K562 (cell line): ENCODE data around the gene CPLANE2. TPM values are rescaled to one million over a fixed set of nuclear protein-coding genes. Genes with fewer than 3 reads are reported as not detected.

Experiments
- HNRNPLL ChIP-seq: fragments of 200-400 bp; formaldehyde crosslinking; IDR thresholded peaks from 2 replicates; pipeline ENCODE4 v1.6.1; 2017; ENCODE audit warnings: low read length, low read depth, mild to moderate bottlenecking; ENCODE audit not compliant: poor library complexity, severe bottlenecking
- KDM5B ChIP-seq: fragments of 200-600 bp; sonication (generic); IDR thresholded peaks from 2 replicates; pipeline ENCODE4 v1.6.1; 2012; ENCODE audit warnings: low read depth, mild to moderate bottlenecking, moderate library complexity, low read length, control low read depth, inconsistent platforms; ENCODE audit not compliant: insufficient replicate concordance
- KLF13 ChIP-seq: fragments of 450-650 bp; IDR thresholded peaks from 2 replicates; pipeline ENCODE4 v1.6.1; 2016; ENCODE audit warnings: missing genetic modification characterization, low read depth, mild to moderate bottlenecking, missing compliant biosample characterization, moderate library complexity, borderline replicate concordance
- MYNN ChIP-seq, 2 experiments: sonication (generic); formaldehyde crosslinking in 1 of 2; IDR thresholded peaks; 2 replicates each; pipeline versions ENCODE4 v1.5.0 to v1.6.1; 2016 to 2020; ENCODE audit warnings: antibody characterized with exemption in 1 of 2, missing genetic modification reagents in 1 of 2
- NRF1 ChIP-seq, 2 experiments: fragments of 450-650 bp; IDR thresholded peaks in 1 of 2; conservative IDR thresholded peaks in 1 of 2; 2 replicates each; pipeline ENCODE4 v1.6.1; 2014; ENCODE audit warnings: mild to moderate bottlenecking in 2 of 2
- POLR2A ChIP-seq: fragments of 450-650 bp; conservative IDR thresholded peaks from 2 replicates; pipeline ENCODE4 v1.6.1; 2016
- SETDB1 ChIP-seq: IDR thresholded peaks from one replicate; pipeline ENCODE4 v1.6.1; 2012; ENCODE audit warnings: low read length, control low read depth, inconsistent platforms
- SMAD3 ChIP-seq: fragments of 450-650 bp; formaldehyde crosslinking; conservative IDR thresholded peaks from 2 replicates; pipeline ENCODE4 v1.4.0; 2020; ENCODE audit warnings: mild to moderate bottlenecking
- SMARCE1 ChIP-seq: fragments of 450-650 bp; IDR thresholded peaks from 2 replicates; pipeline ENCODE4 v1.7.1; 2016; ENCODE audit warnings: mild to moderate bottlenecking
- TRIM28 ChIP-seq: fragments of 450-650 bp; IDR thresholded peaks from 2 replicates; pipeline ENCODE4 v1.6.1; 2017
- ZFP30 ChIP-seq: fragments of 250-450 bp; sonication (Bioruptor Pico); IDR thresholded peaks from 2 replicates; pipeline ENCODE4 v1.8.0; 2022; ENCODE audit warnings: moderate library complexity, mild to moderate bottlenecking, inconsistent platforms, borderline replicate concordance
- ZNF766 ChIP-seq: fragments of 200-800 bp; sonication (Bioruptor generic); conservative IDR thresholded peaks from 2 replicates; pipeline ENCODE4 v1.6.1; 2016; ENCODE audit warnings: missing genetic modification characterization, missing compliant biosample characterization
- ZSCAN29 ChIP-seq: fragments of 450-650 bp; IDR thresholded peaks from 2 replicates; pipeline ENCODE4 v1.6.1; 2017
- polyA plus RNA-seq, 8 experiments: library from polyadenylated mRNA; depleted of rRNA in 4 of 8; stranded (reverse) in 5 of 8; unstranded in 3 of 8; fragments of >200 nt; fragmentation: Nextera tagmentation in 2 of 8; fragmentation: Illumina TruSeq in 1 of 8; extraction: Ambion mirVana in 2 of 8; extraction: Trizol in 1 of 8; gene quantifications; 2 replicates each; pipeline versions ENCODE4 v1.2.1 to v1.2.3, GENCODE V29; 2011 to 2014; ENCODE audit warnings: inconsistent platforms in 1 of 8, missing spikeins in 1 of 8
- total RNA-seq, 7 experiments: library from RNA; depleted of rRNA in 6 of 7; stranded (reverse); fragments of >200 nt in 6 of 7; fragmentation: Illumina TruSeq in 2 of 7; extraction: Trizol in 2 of 7; gene quantifications; 2 replicates each; pipeline versions ENCODE4 v1.2.1 to v1.2.3, GENCODE V29; 2011 to 2021; ENCODE audit warnings: low replicate concordance in 1 of 7
- TF ChIP-seq, protein P1 (sequence below): fragments of 450-650 bp; IDR thresholded peaks from 2 replicates; pipeline ENCODE4 v1.7.1; 2018; ENCODE audit warnings: mild to moderate bottlenecking, low read depth; ENCODE audit not compliant: partially characterized antibody
- TF ChIP-seq, protein P2 (sequence below): fragments of 450-650 bp; conservative IDR thresholded peaks from 2 replicates; pipeline ENCODE4 v1.6.1; 2016; ENCODE audit warnings: missing genetic modification characterization, low read depth, mild to moderate bottlenecking, missing compliant biosample characterization, moderate library complexity
- TF ChIP-seq, protein P3 (sequence below): sonication (generic); formaldehyde crosslinking; IDR thresholded peaks from 2 replicates; pipeline ENCODE4 v1.8.0; 2022; ENCODE audit warnings: missing genetic modification reagents, mild to moderate bottlenecking, moderate library complexity, borderline replicate concordance
- TF ChIP-seq, protein P4 (sequence below): fragments of 200-800 bp; sonication (Bioruptor generic); IDR thresholded peaks from 2 replicates; pipeline ENCODE4 v1.6.1; 2017; ENCODE audit warnings: missing genetic modification characterization, missing compliant biosample characterization
- TF ChIP-seq, protein P5 (sequence below): fragments of 150-350 bp; conservative IDR thresholded peaks from 2 replicates; pipeline ENCODE4 v1.6.1; 2014; ENCODE audit warnings: low read length

CPLANE2 gene
- total and polyA plus RNA-seq, 9 of the 15 experiments (the other 6 are each of a cell fraction or from before 2014, with no cell fraction given): 0.17 to 20.9 (median 8.1) TPM

DNA sequence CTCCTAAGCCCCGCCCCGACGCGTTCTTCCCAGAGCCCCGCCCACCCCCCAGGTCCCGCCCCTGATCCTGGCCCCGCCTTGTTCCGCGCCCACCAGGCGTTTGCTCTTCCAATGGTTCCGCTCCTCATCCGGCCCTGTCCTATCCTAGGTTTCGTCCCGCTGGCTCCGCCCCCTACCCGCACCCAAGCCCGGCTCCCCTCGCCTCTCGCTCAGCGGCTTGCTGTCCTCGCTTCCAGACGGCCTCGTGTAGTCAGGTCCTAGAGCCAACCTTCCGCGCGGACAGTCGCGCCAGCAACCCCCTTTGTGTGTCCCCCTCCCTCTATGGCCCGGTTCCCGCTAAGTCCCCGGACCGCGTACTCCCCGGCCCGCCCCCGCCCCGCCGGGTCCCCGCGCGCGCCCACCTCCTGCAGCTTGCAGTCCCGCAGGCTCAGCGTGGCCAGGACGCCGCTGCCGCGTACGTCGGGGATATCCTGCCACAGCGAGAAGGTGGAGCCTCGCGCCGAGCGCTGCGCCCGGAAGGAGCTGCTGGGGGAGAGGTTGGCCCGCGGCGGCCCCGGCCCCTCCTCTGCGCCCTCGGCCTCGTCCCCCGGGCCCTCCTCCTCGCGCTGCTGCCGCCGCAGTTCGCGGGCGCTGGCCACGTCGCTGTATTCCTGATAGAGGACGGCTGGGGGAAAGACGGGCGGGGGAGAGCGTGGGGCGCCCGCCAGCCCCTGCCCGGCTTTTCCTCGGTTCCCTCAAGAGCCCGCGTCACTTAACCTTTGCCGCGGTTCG is 30.3 kb downstream of the CPLANE2 start (continued):
- TF ChIP-seq, protein P1, sequence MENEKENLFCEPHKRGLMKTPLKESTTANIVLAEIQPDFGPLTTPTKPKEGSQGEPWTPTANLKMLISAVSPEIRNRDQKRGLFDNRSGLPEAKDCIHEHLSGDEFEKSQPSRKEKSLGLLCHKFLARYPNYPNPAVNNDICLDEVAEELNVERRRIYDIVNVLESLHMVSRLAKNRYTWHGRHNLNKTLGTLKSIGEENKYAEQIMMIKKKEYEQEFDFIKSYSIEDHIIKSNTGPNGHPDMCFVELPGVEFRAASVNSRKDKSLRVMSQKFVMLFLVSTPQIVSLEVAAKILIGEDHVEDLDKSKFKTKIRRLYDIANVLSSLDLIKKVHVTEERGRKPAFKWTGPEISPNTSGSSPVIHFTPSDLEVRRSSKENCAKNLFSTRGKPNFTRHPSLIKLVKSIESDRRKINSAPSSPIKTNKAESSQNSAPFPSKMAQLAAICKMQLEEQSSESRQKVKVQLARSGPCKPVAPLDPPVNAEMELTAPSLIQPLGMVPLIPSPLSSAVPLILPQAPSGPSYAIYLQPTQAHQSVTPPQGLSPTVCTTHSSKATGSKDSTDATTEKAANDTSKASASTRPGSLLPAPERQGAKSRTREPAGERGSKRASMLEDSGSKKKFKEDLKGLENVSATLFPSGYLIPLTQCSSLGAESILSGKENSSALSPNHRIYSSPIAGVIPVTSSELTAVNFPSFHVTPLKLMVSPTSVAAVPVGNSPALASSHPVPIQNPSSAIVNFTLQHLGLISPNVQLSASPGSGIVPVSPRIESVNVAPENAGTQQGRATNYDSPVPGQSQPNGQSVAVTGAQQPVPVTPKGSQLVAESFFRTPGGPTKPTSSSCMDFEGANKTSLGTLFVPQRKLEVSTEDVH: peak; percentile 64
- TF ChIP-seq ZSCAN29: no peak
- no peak for TF ChIP-seq SMARCE1
- TF ChIP-seq POLR2A: peak; percentile 97
- TF ChIP-seq KLF13 (tag): no peak
- TF ChIP-seq TRIM28: peak; percentile 72; the same call in 1 of the 2 replicates
- peak; percentile 78; the same call in 1 of the 2 replicates for TF ChIP-seq ZNF766 (CRISPR knock-in tag)
- TF ChIP-seq, protein P2, sequence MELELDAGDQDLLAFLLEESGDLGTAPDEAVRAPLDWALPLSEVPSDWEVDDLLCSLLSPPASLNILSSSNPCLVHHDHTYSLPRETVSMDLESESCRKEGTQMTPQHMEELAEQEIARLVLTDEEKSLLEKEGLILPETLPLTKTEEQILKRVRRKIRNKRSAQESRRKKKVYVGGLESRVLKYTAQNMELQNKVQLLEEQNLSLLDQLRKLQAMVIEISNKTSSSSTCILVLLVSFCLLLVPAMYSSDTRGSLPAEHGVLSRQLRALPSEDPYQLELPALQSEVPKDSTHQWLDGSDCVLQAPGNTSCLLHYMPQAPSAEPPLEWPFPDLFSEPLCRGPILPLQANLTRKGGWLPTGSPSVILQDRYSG (tag): peak; percentile 68; the same call in 1 of the 2 replicates
- peak; percentile 94 for TF ChIP-seq HNRNPLL
- TF ChIP-seq KDM5B: peak; percentile 90
- TF ChIP-seq SMAD3: 0 out of 2 replicates have a peak, but pooled peaks have one; percentile 25
- TF ChIP-seq, protein P3, sequence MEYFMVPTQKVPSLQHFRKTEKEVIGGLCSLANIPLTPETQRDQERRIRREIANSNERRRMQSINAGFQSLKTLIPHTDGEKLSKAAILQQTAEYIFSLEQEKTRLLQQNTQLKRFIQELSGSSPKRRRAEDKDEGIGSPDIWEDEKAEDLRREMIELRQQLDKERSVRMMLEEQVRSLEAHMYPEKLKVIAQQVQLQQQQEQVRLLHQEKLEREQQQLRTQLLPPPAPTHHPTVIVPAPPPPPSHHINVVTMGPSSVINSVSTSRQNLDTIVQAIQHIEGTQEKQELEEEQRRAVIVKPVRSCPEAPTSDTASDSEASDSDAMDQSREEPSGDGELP: peak; percentile 61; the same call in 1 of the 2 replicates
- TF ChIP-seq MYNN (IDR thresholded peaks at IDR 0.05): peak; percentile 43; the same call in 1 of the 2 replicates
- no peak for TF ChIP-seq MYNN (CRISPR knock-in tag; IDR thresholded peaks at IDR 0.05)
- TF ChIP-seq SETDB1: no peak
- TF ChIP-seq, protein P4, sequence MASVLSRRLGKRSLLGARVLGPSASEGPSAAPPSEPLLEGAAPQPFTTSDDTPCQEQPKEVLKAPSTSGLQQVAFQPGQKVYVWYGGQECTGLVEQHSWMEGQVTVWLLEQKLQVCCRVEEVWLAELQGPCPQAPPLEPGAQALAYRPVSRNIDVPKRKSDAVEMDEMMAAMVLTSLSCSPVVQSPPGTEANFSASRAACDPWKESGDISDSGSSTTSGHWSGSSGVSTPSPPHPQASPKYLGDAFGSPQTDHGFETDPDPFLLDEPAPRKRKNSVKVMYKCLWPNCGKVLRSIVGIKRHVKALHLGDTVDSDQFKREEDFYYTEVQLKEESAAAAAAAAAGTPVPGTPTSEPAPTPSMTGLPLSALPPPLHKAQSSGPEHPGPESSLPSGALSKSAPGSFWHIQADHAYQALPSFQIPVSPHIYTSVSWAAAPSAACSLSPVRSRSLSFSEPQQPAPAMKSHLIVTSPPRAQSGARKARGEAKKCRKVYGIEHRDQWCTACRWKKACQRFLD: peak; percentile 84; the same call in 1 of the 2 replicates
- TF ChIP-seq NRF1 (conservative IDR thresholded peaks at IDR 0.05 in 1 of 2, IDR thresholded peaks at IDR 0.05 in 1 of 2): peak; percentile 77 to 80
- no peak for TF ChIP-seq ZFP30 (CRISPR knock-in tag)
- TF ChIP-seq, protein P5, sequence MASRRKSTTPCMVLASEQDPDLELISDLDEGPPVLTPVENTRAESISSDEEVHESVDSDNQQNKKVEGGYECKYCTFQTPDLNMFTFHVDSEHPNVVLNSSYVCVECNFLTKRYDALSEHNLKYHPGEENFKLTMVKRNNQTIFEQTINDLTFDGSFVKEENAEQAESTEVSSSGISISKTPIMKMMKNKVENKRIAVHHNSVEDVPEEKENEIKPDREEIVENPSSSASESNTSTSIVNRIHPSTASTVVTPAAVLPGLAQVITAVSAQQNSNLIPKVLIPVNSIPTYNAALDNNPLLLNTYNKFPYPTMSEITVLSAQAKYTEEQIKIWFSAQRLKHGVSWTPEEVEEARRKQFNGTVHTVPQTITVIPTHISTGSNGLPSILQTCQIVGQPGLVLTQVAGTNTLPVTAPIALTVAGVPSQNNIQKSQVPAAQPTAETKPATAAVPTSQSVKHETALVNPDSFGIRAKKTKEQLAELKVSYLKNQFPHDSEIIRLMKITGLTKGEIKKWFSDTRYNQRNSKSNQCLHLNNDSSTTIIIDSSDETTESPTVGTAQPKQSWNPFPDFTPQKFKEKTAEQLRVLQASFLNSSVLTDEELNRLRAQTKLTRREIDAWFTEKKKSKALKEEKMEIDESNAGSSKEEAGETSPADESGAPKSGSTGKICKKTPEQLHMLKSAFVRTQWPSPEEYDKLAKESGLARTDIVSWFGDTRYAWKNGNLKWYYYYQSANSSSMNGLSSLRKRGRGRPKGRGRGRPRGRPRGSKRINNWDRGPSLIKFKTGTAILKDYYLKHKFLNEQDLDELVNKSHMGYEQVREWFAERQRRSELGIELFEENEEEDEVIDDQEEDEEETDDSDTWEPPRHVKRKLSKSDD: 0 out of 2 replicates have a peak, but pooled peaks have one; percentile 49
